ENCODE measurements around the gene ABLIM3. TPM values are rescaled to one million over a fixed set of nuclear protein-coding genes. Genes with fewer than 3 reads are reported as not detected.

ABLIM3 gene
- total and polyA plus RNA-seq, 2 donors (not counting 3 experiments of a cell fraction or from before 2014, with no cell fraction given): 16.7 to 42.1 TPM

DNA sequence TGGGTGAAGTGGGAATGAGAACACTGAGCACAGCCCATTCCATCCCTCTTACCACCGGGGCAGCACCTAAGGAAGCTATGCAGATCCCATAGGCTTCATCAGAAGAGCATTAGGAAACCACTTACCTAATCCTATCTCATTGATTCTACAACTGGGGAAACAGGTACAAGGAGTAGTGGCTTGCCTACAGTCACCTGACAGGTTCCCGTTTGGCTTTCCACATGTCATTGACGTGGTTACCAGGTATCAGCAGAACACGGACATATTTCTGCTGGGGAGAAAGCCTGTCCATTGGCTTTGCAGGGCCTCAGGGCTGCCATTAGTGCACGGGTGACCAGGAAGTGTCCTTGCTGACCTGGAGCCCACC, 141.7 kb downstream of the ABLIM3 start:
- TF ChIP-seq MYC (IDR thresholded peaks at IDR 0.05; ENCODE audit: low read depth, low read length): no peak
- TF ChIP-seq, protein P1, sequence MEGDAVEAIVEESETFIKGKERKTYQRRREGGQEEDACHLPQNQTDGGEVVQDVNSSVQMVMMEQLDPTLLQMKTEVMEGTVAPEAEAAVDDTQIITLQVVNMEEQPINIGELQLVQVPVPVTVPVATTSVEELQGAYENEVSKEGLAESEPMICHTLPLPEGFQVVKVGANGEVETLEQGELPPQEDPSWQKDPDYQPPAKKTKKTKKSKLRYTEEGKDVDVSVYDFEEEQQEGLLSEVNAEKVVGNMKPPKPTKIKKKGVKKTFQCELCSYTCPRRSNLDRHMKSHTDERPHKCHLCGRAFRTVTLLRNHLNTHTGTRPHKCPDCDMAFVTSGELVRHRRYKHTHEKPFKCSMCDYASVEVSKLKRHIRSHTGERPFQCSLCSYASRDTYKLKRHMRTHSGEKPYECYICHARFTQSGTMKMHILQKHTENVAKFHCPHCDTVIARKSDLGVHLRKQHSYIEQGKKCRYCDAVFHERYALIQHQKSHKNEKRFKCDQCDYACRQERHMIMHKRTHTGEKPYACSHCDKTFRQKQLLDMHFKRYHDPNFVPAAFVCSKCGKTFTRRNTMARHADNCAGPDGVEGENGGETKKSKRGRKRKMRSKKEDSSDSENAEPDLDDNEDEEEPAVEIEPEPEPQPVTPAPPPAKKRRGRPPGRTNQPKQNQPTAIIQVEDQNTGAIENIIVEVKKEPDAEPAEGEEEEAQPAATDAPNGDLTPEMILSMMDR (IDR thresholded peaks at IDR 0.05; ENCODE audit: extremely low read depth in 1 of 2, insufficient read depth in 1 of 2, low read depth in 1 of 2, low read length in 2 of 2): no peak
- no peak for TF ChIP-seq POLR2A (IDR thresholded peaks at IDR 0.05; ENCODE audit: low read depth, low read length)
- TF ChIP-seq FOS (IDR thresholded peaks at IDR 0.05; ENCODE audit: borderline replicate concordance, insufficient read depth, low read length): no peak
- H3K36me3 ChIP-seq (ENCODE audit: control insufficient read depth in 2 of 2, extremely low read depth in 1 of 2, insufficient read depth in 2 of 2, low read length in 2 of 2): no peaks in the 10 kb centered on the region
- intact Hi-C loops (cut with micrococcal nuclease): no loop called here
- H3K4me2 ChIP-seq (ENCODE audit: insufficient read depth, low read length): no peak overlapping the region
- POLR2A ChIA-PET: no interaction called here
- no peak overlapping the region for H3K9ac ChIP-seq (replicated peaks; ENCODE audit: extremely low read depth, insufficient read depth, low read length)
- no peak overlapping the region for H2AFZ ChIP-seq (ENCODE audit: low read depth, low read length)
- dilution Hi-C loops (cut with MboI; ENCODE audit: extremely low pct_ligation_motif_present, low sequenced_read_pairs): no loop called here
- H3K9me3 ChIP-seq (replicated peaks; ENCODE audit: control insufficient read depth, insufficient read depth, low read length): no peaks in the 10 kb centered on the region
- no peaks in the 10 kb centered on the region for H3K9me1 ChIP-seq (replicated peaks; ENCODE audit: control insufficient read depth, extremely low read depth, insufficient read depth, low read length)
- no peaks in the 10 kb centered on the region for H4K20me1 ChIP-seq (replicated peaks; ENCODE audit: control insufficient read depth, extremely low read depth, insufficient read depth, low read length)
- H3K27me3 ChIP-seq (ENCODE audit: control insufficient read depth in 2 of 2, insufficient read depth in 2 of 2, low read length in 2 of 2): no peaks in the 10 kb centered on the region
- DNase-seq (ENCODE audit: low read depth, low spot score) (no peak), FAIRE-seq (no peak)
- no peak overlapping the region for H3K27ac ChIP-seq (ENCODE audit: insufficient read depth, low read depth, low read length)
- H3K79me2 ChIP-seq (ENCODE audit: control insufficient read depth, insufficient read depth, low read length): no peaks in the 10 kb centered on the region
- H3K4me3 ChIP-seq (replicated peaks in 1 of 3; ENCODE audit: insufficient read depth in 1 of 3, low read depth in 1 of 3, low read length in 3 of 3): no peak overlapping the region
- BruUV-seq (replicated peaks): no TSS peak
- peaks cover 6% of the 10 kb centered on the region for H3K4me1 ChIP-seq (ENCODE audit: control insufficient read depth, extremely low read depth, insufficient read depth, low read length)
- CTCF ChIA-PET: interaction anchor here (1.4 kb wide), 1 partner anchor 85 kb away, joined by 4 read pairs; no protein-coding TSS in a partner anchor

DNA sequence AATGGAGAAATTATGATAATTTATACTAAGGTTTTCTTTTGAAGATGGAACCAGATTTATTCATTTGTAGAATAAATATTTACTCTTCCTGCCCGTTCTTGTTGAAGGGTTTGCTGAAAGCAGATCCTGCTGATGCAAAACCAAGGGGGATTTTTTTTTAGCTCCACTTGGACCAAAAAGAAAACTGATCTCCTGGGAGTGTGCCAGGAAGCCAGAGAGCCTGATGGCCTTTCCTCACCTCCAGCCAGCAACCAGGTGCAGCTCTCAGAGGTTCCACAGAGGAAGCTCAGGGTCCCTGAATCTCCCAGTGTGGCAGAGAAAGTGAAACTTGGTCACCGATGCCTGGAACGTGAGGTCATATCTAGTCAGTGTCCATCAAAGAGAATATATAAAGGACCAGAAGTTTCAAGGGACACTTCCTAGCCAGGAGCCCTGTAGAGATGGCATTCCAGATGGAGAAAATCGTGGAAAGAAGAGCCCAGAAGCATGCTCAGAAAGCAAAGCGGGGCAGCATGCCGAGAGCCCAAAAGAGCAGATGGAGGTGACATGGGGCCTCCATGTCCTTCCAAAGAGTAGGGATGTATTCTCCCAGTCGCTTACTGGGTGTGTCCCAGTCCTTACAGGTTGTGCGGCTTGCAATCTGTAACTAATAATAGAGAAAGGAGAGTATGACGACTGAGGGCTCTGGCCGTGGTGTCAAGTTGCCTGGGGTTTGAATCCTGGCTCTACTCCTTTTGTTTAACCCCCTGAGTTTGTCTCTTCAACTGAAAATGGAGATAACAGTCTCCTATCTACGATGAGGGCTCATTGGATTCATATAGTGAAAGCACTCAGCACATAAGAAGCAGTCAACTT, 142.6 kb downstream of the ABLIM3 start:
- dilution Hi-C loops (cut with MboI; ENCODE audit: extremely low pct_ligation_motif_present, low sequenced_read_pairs) (no loop called here), intact Hi-C loops (cut with micrococcal nuclease) (no loop called here)
- Histone ChIP-seq H3K79me2 (ENCODE audit: control insufficient read depth, insufficient read depth, low read length) (no peaks in the 10 kb centered on the region), H3K4me2 (ENCODE audit: insufficient read depth, low read length) (no peak overlapping the region), H3K9me3 (replicated peaks; ENCODE audit: control insufficient read depth, insufficient read depth, low read length) (no peaks in the 10 kb centered on the region), H3K4me3 (replicated peaks in 1 of 3; ENCODE audit: insufficient read depth in 1 of 3, low read depth in 1 of 3, low read length in 3 of 3) (no peak overlapping the region), H3K27ac (ENCODE audit: insufficient read depth, low read depth, low read length) (no peak overlapping the region), H3K4me1 (ENCODE audit: control insufficient read depth, extremely low read depth, insufficient read depth, low read length) (peaks cover 15% of the 10 kb centered on the region), H3K9me1 (replicated peaks; ENCODE audit: control insufficient read depth, extremely low read depth, insufficient read depth, low read length) (no peaks in the 10 kb centered on the region), H3K36me3 (ENCODE audit: control insufficient read depth in 2 of 2, extremely low read depth in 1 of 2, insufficient read depth in 2 of 2, low read length in 2 of 2) (no peaks in the 10 kb centered on the region), H4K20me1 (replicated peaks; ENCODE audit: control insufficient read depth, extremely low read depth, insufficient read depth, low read length) (no peaks in the 10 kb centered on the region), H2AFZ (ENCODE audit: low read depth, low read length) (no peak overlapping the region), H3K27me3 (ENCODE audit: control insufficient read depth in 2 of 2, insufficient read depth in 2 of 2, low read length in 2 of 2) (no peaks in the 10 kb centered on the region), H3K9ac (replicated peaks; ENCODE audit: extremely low read depth, insufficient read depth, low read length) (no peak overlapping the region)
- TF ChIP-seq JUN (IDR thresholded peaks at IDR 0.05; ENCODE audit: borderline replicate concordance, insufficient read depth, insufficient read length, low read depth) (no peak), GATA2 (IDR thresholded peaks at IDR 0.05; ENCODE audit: insufficient read depth, insufficient read length, low read depth, low read length) (no peak), MYC (IDR thresholded peaks at IDR 0.05; ENCODE audit: low read depth, low read length) (no peak), POLR2AphosphoS5 (IDR thresholded peaks at IDR 0.05; ENCODE audit: insufficient read depth, low read depth, low read length) (no peak), EZH2 (IDR thresholded peaks at IDR 0.05; ENCODE audit: borderline replicate concordance, low read depth, low read length, severe bottlenecking) (no peak), FOS (IDR thresholded peaks at IDR 0.05; ENCODE audit: borderline replicate concordance, insufficient read depth, low read length) (no peak), POLR2A (IDR thresholded peaks at IDR 0.05; ENCODE audit: low read depth, low read length) (no peak)
- TF ChIP-seq, protein P1 (IDR thresholded peaks at IDR 0.05; ENCODE audit: extremely low read depth in 1 of 2, insufficient read depth in 1 of 2, low read depth in 1 of 2, low read length in 2 of 2): no peak
- TF ChIP-seq, protein P2, sequence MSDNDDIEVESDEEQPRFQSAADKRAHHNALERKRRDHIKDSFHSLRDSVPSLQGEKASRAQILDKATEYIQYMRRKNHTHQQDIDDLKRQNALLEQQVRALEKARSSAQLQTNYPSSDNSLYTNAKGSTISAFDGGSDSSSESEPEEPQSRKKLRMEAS (IDR thresholded peaks at IDR 0.05; ENCODE audit: insufficient read depth, insufficient read length): no peak
- no TSS peak for BruUV-seq (replicated peaks)
- FAIRE-seq (no peak), DNase-seq (ENCODE audit: low read depth, low spot score) (no peak)
- ChIA-PET CTCF (interaction anchor here (1.4 kb wide), 1 partner anchor 84 kb away, joined by 4 read pairs; no protein-coding TSS in a partner anchor), POLR2A (no interaction called here)
